Embryonic facial prominence (tissue), 1 donor: Measurements from ENCODE around the gene ACAP3.
A peak's percentile ranks its signal among the peaks of the same experiment; 100 is the strongest.
"Not testable (repeated sequence)": the region's sequence is repeated elsewhere in the genome, so short reads cannot be mapped to it uniquely, and the experiment has no call there.

Experiments
- DNase-seq: peaks from one replicate; pipeline ENCODE4 v3.0.0-alpha.2; 2016; ENCODE audit errors: extremely low spot score

Gene ACAP3

GRCh38 chr1:1330366-1331067 lies 22.8 kb upstream of the ACAP3 start:
- no peak for DNase-seq

GRCh38 chr1:1329304-1330210 lies 21.8 kb upstream of the ACAP3 start:
- DNase-seq, result no peak

GRCh38 chr1:1328254-1328653 lies 20.5 kb upstream of the ACAP3 start:
- no peak for DNase-seq

GRCh38 chr1:1327291-1327690 lies 19.6 kb upstream of the ACAP3 start:
- no peak for DNase-seq

- DNase-seq, result no peak
Measured at GRCh38 chr1:1326075-1326605, 18.4 kb upstream of the ACAP3 start.

- no peak for DNase-seq
Measured at GRCh38 chr1:1325288-1326074, 17.8 kb upstream of the ACAP3 start.

GRCh38 chr1:1324524-1325287 lies 17.0 kb upstream of the ACAP3 start, which contains the start of the genes CPTP and INTS11:
CPTP (plus strand) TSS chr1:1324802; CDS start chr1:1326911, 2,109 bp downstream.
INTS11 (minus strand) TSS chr1:1324660; CDS start chr1:1324608, 52 bp downstream.
- DNase-seq, result peak; percentile 79

GRCh38 chr1:1324084-1324523 lies 16.4 kb upstream of the ACAP3 start:
- DNase-seq, result no peak

- DNase-seq, result no peak
Measured at GRCh38 chr1:1322952-1323351, 15.2 kb upstream of the ACAP3 start.

GRCh38 chr1:1322418-1322817 lies 14.7 kb upstream of the ACAP3 start:
- no peak for DNase-seq

- no peak for DNase-seq
Measured at GRCh38 chr1:1321477-1321876, 13.7 kb upstream of the ACAP3 start.

- DNase-seq, result no peak
Measured at GRCh38 chr1:1320666-1321448, 13.1 kb upstream of the ACAP3 start.

- DNase-seq, result no peak
Measured at GRCh38 chr1:1319646-1319941, 11.9 kb upstream of the ACAP3 start.

GRCh38 chr1:1318777-1319645 lies 11.3 kb upstream of the ACAP3 start:
- DNase-seq, result no peak

GRCh38 chr1:1318131-1318652 lies 10.5 kb upstream of the ACAP3 start:
- DNase-seq, result no peak

- DNase-seq, result no peak
Measured at GRCh38 chr1:1317420-1317819, 9.7 kb upstream of the ACAP3 start.

- DNase-seq, result not testable (repeated sequence)
Measured at GRCh38 chr1:1316199-1316598, 8.5 kb upstream of the ACAP3 start.

- DNase-seq, result no peak
Measured at GRCh38 chr1:1315435-1315954, 7.8 kb upstream of the ACAP3 start.
